ENCODE results near the gene ARAP1.

- TF ChIP-seq REST (IDR thresholded peaks at IDR 0.05; ENCODE audit: insufficient read depth in 1 of 2, low read depth in 2 of 2, low read length in 1 of 2) (no peak), POLR2AphosphoS5 (IDR thresholded peaks at IDR 0.05; ENCODE audit: low read depth, low read length) (no peak), CTCF (IDR thresholded peaks at IDR 0.05) (no peak)
These were observed 1.3 kb upstream of the ARAP1 start for GRCh38 chr11:72753341-72754148.

Measured in Panc1 (cell line).